Measurements from ENCODE around the gene MATCAP1.

MATCAP1 gene

GRCh38 chr16:67204076-67204475, 20.3 kb upstream of the MATCAP1 start:
- TF ChIP-seq FOXM1 (IDR thresholded peaks at IDR 0.05; ENCODE audit: borderline replicate concordance, low read depth) (no peak), YY1 (IDR thresholded peaks at IDR 0.05; ENCODE audit: low read depth) (no peak), TAF1 (IDR thresholded peaks at IDR 0.05; ENCODE audit: low read depth) (no peak), NFIC (IDR thresholded peaks at IDR 0.05) (no peak), TEAD4 (IDR thresholded peaks at IDR 0.05) (no peak), REST (IDR thresholded peaks at IDR 0.05; ENCODE audit: low read depth) (no peak), CREB1 (IDR thresholded peaks at IDR 0.05; ENCODE audit: low read depth) (no peak), RAD21 (IDR thresholded peaks at IDR 0.05; ENCODE audit: low read depth) (no peak), TCF12 (IDR thresholded peaks at IDR 0.05; ENCODE audit: low read depth) (no peak), USF1 (IDR thresholded peaks at IDR 0.05) (no peak), MAX (IDR thresholded peaks at IDR 0.05) (no peak), EGR1 (IDR thresholded peaks at IDR 0.05) (no peak), CEBPB (IDR thresholded peaks at IDR 0.05) (no peak), EP300 (IDR thresholded peaks at IDR 0.05; ENCODE audit: borderline replicate concordance) (no peak), ZBTB7A (IDR thresholded peaks at IDR 0.05; ENCODE audit: low read depth) (no peak)

- TF ChIP-seq YY1 (IDR thresholded peaks at IDR 0.05; ENCODE audit: low read depth) (no peak), EGR1 (IDR thresholded peaks at IDR 0.05) (no peak), USF1 (IDR thresholded peaks at IDR 0.05) (no peak), EP300 (IDR thresholded peaks at IDR 0.05; ENCODE audit: borderline replicate concordance) (no peak), REST (IDR thresholded peaks at IDR 0.05; ENCODE audit: low read depth) (no peak), MAX (IDR thresholded peaks at IDR 0.05) (no peak), CREB1 (IDR thresholded peaks at IDR 0.05; ENCODE audit: low read depth) (no peak), TAF1 (IDR thresholded peaks at IDR 0.05; ENCODE audit: low read depth) (no peak), ZBTB7A (IDR thresholded peaks at IDR 0.05; ENCODE audit: low read depth) (no peak), FOXM1 (IDR thresholded peaks at IDR 0.05; ENCODE audit: borderline replicate concordance, low read depth) (no peak), RAD21 (IDR thresholded peaks at IDR 0.05; ENCODE audit: low read depth) (no peak), TEAD4 (IDR thresholded peaks at IDR 0.05) (no peak), TCF12 (IDR thresholded peaks at IDR 0.05; ENCODE audit: low read depth) (no peak), CEBPB (IDR thresholded peaks at IDR 0.05) (no peak), NFIC (IDR thresholded peaks at IDR 0.05) (no peak)
These were observed 19.3 kb upstream of the MATCAP1 start for GRCh38 chr16:67202956-67203493.

- TF ChIP-seq TEAD4 (IDR thresholded peaks at IDR 0.05) (no peak), TAF1 (IDR thresholded peaks at IDR 0.05; ENCODE audit: low read depth) (no peak), TCF12 (IDR thresholded peaks at IDR 0.05; ENCODE audit: low read depth) (no peak), YY1 (IDR thresholded peaks at IDR 0.05; ENCODE audit: low read depth) (no peak), CREB1 (IDR thresholded peaks at IDR 0.05; ENCODE audit: low read depth) (no peak), ZBTB7A (IDR thresholded peaks at IDR 0.05; ENCODE audit: low read depth) (no peak), RAD21 (IDR thresholded peaks at IDR 0.05; ENCODE audit: low read depth) (no peak), EGR1 (IDR thresholded peaks at IDR 0.05) (no peak), REST (IDR thresholded peaks at IDR 0.05; ENCODE audit: low read depth) (no peak), USF1 (IDR thresholded peaks at IDR 0.05) (no peak), FOXM1 (IDR thresholded peaks at IDR 0.05; ENCODE audit: borderline replicate concordance, low read depth) (no peak), MAX (IDR thresholded peaks at IDR 0.05) (no peak), NFIC (IDR thresholded peaks at IDR 0.05) (no peak), EP300 (IDR thresholded peaks at IDR 0.05; ENCODE audit: borderline replicate concordance) (no peak), CEBPB (IDR thresholded peaks at IDR 0.05) (no peak)
These were observed 18.7 kb upstream of the MATCAP1 start for GRCh38 chr16:67202426-67202825.

Data from Ishikawa (cell line).